Measurements from ENCODE around the gene AFF3.

DNA sequence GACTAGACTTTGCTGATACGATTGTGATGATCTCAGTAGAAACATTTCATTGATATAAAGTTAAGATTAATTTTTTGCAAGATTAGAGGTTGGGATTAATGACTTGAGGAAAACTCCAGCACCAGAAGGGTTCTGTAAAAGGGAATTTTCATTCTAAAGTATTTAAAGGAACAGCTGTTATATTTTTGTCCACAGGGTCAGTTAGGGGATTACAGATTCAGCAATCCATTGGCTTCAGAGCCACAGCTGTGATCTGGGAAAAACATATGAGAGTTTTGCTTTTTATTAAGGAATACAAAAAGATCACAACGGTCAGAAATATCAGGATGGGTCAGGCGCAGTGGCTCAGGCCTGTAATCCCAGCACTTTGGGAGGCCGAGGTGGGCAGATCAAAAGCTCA, 633.0 kb downstream of the AFF3 start:
- TF ChIP-seq POLR2A (IDR thresholded peaks at IDR 0.05) = no peak
- TF ChIP-seq, protein P1, sequence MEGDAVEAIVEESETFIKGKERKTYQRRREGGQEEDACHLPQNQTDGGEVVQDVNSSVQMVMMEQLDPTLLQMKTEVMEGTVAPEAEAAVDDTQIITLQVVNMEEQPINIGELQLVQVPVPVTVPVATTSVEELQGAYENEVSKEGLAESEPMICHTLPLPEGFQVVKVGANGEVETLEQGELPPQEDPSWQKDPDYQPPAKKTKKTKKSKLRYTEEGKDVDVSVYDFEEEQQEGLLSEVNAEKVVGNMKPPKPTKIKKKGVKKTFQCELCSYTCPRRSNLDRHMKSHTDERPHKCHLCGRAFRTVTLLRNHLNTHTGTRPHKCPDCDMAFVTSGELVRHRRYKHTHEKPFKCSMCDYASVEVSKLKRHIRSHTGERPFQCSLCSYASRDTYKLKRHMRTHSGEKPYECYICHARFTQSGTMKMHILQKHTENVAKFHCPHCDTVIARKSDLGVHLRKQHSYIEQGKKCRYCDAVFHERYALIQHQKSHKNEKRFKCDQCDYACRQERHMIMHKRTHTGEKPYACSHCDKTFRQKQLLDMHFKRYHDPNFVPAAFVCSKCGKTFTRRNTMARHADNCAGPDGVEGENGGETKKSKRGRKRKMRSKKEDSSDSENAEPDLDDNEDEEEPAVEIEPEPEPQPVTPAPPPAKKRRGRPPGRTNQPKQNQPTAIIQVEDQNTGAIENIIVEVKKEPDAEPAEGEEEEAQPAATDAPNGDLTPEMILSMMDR (IDR thresholded peaks at IDR 0.05) = no peak

All from lower leg skin (tissue), 3 donors.